ENCODE measurements around the gene PPP1R2B.

The PPP1R2B gene

DNA sequence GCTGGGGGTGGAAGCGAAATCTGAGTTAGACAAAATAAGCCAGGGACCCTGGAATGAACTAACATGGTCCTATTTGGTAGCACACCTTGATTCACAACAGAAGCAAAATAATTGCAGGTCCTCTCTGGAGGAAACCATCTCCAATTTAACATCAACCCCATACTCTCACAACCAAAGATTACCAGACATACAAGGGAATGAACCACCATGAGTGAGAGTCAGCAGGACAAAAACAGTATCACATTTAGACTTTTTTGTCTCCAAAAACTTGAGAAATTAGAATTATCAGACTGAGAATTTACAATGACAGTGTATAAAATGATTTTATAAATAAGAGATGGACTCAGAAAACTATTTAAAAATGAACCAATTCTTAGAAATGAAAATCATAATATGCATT is 21.1 kb downstream of the PPP1R2B start:
- Histone ChIP-seq H3K27me3 (ENCODE audit: control insufficient read depth in 1 of 2, insufficient read depth in 2 of 2, low read length in 2 of 2) (no peaks in the 10 kb centered on the region), H3K4me3 (ENCODE audit: low read length in 2 of 2) (no peak overlapping the region), H3K36me3 (ENCODE audit: control insufficient read depth in 2 of 2, insufficient read depth in 2 of 2, low read length in 2 of 2) (no peaks in the 10 kb centered on the region), H3K9me3 (ENCODE audit: control insufficient read depth in 2 of 2, low read length in 2 of 2) (peaks cover 0 to 3% of the 10 kb centered on the region in 2 donors), H3K9ac (ENCODE audit: low read length in 2 of 2) (no peak overlapping the region), H3K27ac (ENCODE audit: low read length) (no peak overlapping the region), H3K4me1 (ENCODE audit: control insufficient read depth, insufficient read depth, low read length) (no peaks in the 10 kb centered on the region)

DNA sequence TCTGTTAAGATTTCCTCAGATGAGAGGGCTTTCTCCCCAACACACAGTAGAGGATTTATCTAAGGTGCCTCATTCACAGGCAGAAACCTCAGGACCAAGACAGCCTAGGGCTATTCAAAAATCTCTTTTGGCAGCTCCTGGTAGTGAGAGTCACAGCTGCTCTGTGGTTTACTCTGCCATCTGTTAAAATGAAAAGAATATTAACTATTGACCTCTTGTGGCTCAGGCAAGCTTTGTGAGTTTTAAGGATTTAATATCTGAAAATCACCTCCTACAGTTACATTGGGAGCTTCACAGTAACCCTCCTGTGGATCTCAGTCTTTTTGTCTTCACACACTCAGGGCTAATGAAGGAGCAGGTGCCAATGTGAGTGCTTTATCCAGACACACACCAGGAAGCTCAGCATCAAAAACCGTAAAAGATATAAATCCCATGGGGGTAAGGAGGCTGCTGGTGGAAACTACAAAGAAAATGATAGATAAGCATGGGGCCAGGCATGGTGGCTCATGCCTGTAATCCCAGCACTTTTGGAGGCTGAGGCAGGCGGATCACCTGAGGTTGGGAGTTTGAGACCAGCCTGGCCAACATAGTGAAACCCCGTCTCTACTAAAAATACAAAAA is 29.7 kb downstream of the PPP1R2B start:
- H3K4me1 ChIP-seq (ENCODE audit: control insufficient read depth, insufficient read depth, low read length): no peaks in the 10 kb centered on the region
- H3K4me3 ChIP-seq (ENCODE audit: low read length in 2 of 2): no peak overlapping the region
- H3K36me3 ChIP-seq (ENCODE audit: control insufficient read depth in 2 of 2, insufficient read depth in 2 of 2, low read length in 2 of 2): no peaks in the 10 kb centered on the region
- H3K27ac ChIP-seq (ENCODE audit: low read length): no peak overlapping the region
- no peaks in the 10 kb centered on the region for H3K9me3 ChIP-seq (ENCODE audit: control insufficient read depth in 2 of 2, low read length in 2 of 2)
- no peaks in the 10 kb centered on the region for H3K27me3 ChIP-seq (ENCODE audit: control insufficient read depth in 1 of 2, insufficient read depth in 2 of 2, low read length in 2 of 2)
- no peak overlapping the region for H3K9ac ChIP-seq (ENCODE audit: low read length in 2 of 2)

DNA sequence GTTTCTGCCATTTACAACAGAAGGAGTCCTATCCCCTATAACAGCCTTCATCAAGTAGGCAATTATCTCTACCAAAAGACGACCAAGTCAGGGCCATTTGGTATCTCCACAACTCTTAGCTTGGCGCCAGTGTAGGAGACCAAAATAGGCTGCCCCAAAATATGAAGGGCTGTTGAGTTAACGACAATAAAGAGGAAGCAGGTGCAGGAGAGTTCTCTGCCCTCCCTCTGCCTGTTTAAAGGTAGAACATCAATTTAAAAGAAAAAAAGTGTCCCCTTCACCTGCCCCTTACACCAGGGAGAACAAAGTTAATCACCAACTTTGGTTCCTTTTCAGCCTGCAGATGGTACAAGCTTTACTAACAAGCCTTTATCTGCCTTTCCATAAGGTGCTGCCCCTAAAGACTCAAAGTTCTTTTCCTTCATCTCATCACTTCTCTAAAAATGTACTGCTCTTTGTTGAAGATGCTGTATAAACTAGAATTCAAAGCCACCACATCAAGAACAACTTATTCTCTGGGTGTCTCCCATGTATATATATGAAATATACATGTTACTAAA is 33.3 kb downstream of the PPP1R2B start:
- Histone ChIP-seq H3K4me3 (ENCODE audit: low read length in 2 of 2) (no peak overlapping the region), H3K27ac (ENCODE audit: low read length) (no peak overlapping the region), H3K36me3 (ENCODE audit: control insufficient read depth in 2 of 2, insufficient read depth in 2 of 2, low read length in 2 of 2) (no peaks in the 10 kb centered on the region), H3K9me3 (ENCODE audit: control insufficient read depth in 2 of 2, low read length in 2 of 2) (no peaks in the 10 kb centered on the region), H3K9ac (ENCODE audit: low read length in 2 of 2) (no peak overlapping the region), H3K27me3 (ENCODE audit: control insufficient read depth in 1 of 2, insufficient read depth in 2 of 2, low read length in 2 of 2) (no peaks in the 10 kb centered on the region), H3K4me1 (ENCODE audit: control insufficient read depth, insufficient read depth, low read length) (no peaks in the 10 kb centered on the region)

DNA sequence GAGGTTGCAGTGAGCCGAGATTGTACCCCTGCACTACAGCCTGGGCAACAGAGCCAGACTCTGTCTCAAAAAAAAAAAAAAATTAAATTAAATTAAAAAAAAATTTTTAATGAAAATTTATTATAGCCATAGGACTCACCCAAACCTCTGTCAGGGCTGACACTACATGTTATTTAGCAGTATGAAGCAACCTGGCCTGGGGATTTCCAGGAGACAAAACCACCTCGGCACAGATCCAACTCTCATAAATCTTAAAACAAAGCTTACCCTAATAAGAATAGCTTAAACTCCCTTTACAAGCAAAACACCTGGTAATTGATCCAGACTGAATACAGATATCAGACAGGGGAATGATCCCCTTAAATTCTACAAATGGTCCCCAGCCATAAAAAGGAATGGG is 38.4 kb downstream of the PPP1R2B start:
- Histone ChIP-seq H3K9ac (ENCODE audit: low read length in 2 of 2) (no peak overlapping the region), H3K36me3 (ENCODE audit: control insufficient read depth in 2 of 2, insufficient read depth in 2 of 2, low read length in 2 of 2) (no peaks in the 10 kb centered on the region), H3K9me3 (ENCODE audit: control insufficient read depth in 2 of 2, low read length in 2 of 2) (no peaks in the 10 kb centered on the region), H3K27ac (ENCODE audit: low read length) (no peak overlapping the region), H3K4me3 (ENCODE audit: low read length in 2 of 2) (no peak overlapping the region), H3K4me1 (ENCODE audit: control insufficient read depth, insufficient read depth, low read length) (no peaks in the 10 kb centered on the region), H3K27me3 (ENCODE audit: control insufficient read depth in 1 of 2, insufficient read depth in 2 of 2, low read length in 2 of 2) (no peaks in the 10 kb centered on the region)

DNA sequence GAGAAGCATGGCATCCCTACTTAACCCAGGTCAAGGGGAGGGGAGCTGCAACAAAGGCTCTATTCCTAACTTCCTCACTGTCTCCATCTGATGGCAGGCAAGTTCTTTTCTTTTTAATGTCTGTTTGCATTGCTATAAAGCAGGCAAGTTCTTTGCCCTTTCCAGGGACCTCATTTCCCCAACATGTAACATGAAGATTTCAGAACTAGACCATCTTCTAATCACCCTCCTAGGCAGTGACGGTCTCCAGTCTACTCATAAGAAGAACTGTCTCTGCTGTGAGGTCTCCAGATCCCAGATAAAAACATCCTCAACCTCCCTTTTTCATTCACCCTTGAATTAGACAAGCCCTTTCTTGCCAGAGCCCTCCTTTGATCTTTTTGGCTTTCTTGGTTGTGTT is 42.1 kb downstream of the PPP1R2B start:
- Histone ChIP-seq H3K27me3 (ENCODE audit: control insufficient read depth in 1 of 2, insufficient read depth in 2 of 2, low read length in 2 of 2) (no peaks in the 10 kb centered on the region), H3K9ac (ENCODE audit: low read length in 2 of 2) (no peak overlapping the region), H3K4me1 (ENCODE audit: control insufficient read depth, insufficient read depth, low read length) (no peaks in the 10 kb centered on the region), H3K9me3 (ENCODE audit: control insufficient read depth in 2 of 2, low read length in 2 of 2) (no peaks in the 10 kb centered on the region), H3K36me3 (ENCODE audit: control insufficient read depth in 2 of 2, insufficient read depth in 2 of 2, low read length in 2 of 2) (no peaks in the 10 kb centered on the region), H3K27ac (ENCODE audit: low read length) (no peak overlapping the region), H3K4me3 (ENCODE audit: low read length in 2 of 2) (no peak overlapping the region)

DNA sequence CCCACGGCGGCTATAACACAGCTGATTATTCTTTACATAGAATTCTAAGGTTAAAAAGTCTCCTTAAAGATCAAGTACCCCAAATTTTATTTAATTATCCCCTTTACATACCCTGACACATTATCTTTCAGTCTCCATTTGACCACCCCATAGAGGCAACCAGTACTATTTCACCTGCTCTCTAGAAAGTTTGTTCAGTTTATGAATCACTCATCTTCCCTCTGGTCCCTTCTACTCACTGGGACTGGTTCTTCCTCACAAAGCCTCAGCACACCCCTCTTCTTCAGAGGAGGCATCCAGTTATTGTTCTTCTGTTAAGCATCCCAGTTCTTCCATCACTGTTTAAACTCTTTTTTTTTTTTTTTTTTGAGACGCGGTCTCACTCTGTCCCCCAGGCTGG is 42.8 kb downstream of the PPP1R2B start:
- Histone ChIP-seq H3K27me3 (ENCODE audit: control insufficient read depth in 1 of 2, insufficient read depth in 2 of 2, low read length in 2 of 2) (no peaks in the 10 kb centered on the region), H3K9me3 (ENCODE audit: control insufficient read depth in 2 of 2, low read length in 2 of 2) (no peaks in the 10 kb centered on the region), H3K4me1 (ENCODE audit: control insufficient read depth, insufficient read depth, low read length) (no peaks in the 10 kb centered on the region), H3K36me3 (ENCODE audit: control insufficient read depth in 2 of 2, insufficient read depth in 2 of 2, low read length in 2 of 2) (no peaks in the 10 kb centered on the region), H3K9ac (ENCODE audit: low read length in 2 of 2) (no peak overlapping the region), H3K27ac (ENCODE audit: low read length) (no peak overlapping the region), H3K4me3 (ENCODE audit: low read length in 2 of 2) (no peak overlapping the region)

DNA sequence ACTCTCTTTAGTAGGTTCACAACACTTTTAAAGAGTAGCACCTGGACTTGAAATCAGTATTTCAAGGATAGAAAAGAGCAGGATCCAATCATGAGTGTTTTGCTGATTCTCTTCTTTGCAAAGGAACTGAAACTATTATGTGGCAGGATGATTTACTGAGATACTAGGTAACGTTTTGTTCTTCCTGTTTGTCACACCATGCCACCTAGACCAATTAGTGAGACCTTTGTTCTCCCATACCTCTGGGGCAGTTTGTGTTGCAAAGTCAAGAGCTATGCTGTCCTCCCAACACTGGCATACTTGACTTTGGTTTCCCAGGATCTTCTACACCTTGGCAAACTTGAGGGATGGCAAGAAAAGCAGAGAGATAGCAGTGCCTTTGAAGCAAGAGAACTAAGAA is 43.4 kb downstream of the PPP1R2B start:
- H3K27me3 ChIP-seq (ENCODE audit: control insufficient read depth in 1 of 2, insufficient read depth in 2 of 2, low read length in 2 of 2): no peaks in the 10 kb centered on the region
- H3K9ac ChIP-seq (ENCODE audit: low read length in 2 of 2): no peak overlapping the region
- no peak overlapping the region for H3K4me3 ChIP-seq (ENCODE audit: low read length in 2 of 2)
- no peaks in the 10 kb centered on the region for H3K36me3 ChIP-seq (ENCODE audit: control insufficient read depth in 2 of 2, insufficient read depth in 2 of 2, low read length in 2 of 2)
- H3K4me1 ChIP-seq (ENCODE audit: control insufficient read depth, insufficient read depth, low read length): no peaks in the 10 kb centered on the region
- no peaks in the 10 kb centered on the region for H3K9me3 ChIP-seq (ENCODE audit: control insufficient read depth in 2 of 2, low read length in 2 of 2)
- H3K27ac ChIP-seq (ENCODE audit: low read length): no peak overlapping the region

DNA sequence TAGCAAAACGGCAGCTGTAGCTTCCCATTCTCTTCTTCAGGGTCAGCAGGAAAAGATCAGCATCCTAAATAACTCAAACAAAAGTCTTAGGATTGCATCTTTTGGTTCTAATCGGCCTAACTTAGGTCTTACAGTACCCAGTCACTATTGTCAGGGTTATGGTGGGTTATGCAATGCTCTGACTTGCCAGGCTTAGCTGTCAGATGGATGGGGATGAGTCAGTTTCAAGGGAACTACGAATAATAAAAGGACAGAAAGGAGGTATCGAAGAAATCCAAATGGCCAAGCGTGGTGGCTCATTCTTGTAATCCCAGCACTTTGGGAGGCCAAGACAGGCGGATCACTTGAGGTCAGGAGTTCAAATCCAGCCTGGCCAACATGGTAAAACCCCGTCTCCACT is 46.5 kb downstream of the PPP1R2B start:
- Histone ChIP-seq H3K4me1 (ENCODE audit: control insufficient read depth, insufficient read depth, low read length) (no peaks in the 10 kb centered on the region), H3K27ac (ENCODE audit: low read length) (no peak overlapping the region), H3K9me3 (ENCODE audit: control insufficient read depth in 2 of 2, low read length in 2 of 2) (peaks cover 0 to 3% of the 10 kb centered on the region in 2 donors)

More for the DNA sequence above, 46.5 kb downstream of the PPP1R2B start:
- Histone ChIP-seq H3K36me3 (ENCODE audit: control insufficient read depth in 2 of 2, insufficient read depth in 2 of 2, low read length in 2 of 2) (no peaks in the 10 kb centered on the region), H3K9ac (ENCODE audit: low read length in 2 of 2) (no peak overlapping the region), H3K27me3 (ENCODE audit: control insufficient read depth in 1 of 2, insufficient read depth in 2 of 2, low read length in 2 of 2) (no peaks in the 10 kb centered on the region), H3K4me3 (ENCODE audit: low read length in 2 of 2) (no peak overlapping the region)
